OCI-LY7 (cell line): ENCODE data around the gene KIAA1217. TPM values are rescaled to one million over a fixed set of nuclear protein-coding genes. Genes with fewer than 3 reads are reported as not detected.

ENCODE experiments used
- BruUV-seq: library from RNA; stranded (reverse); fragments of 400-500 nt; replicated peaks from 2 replicates; lab custom pipeline; 2021; lab: Mats Ljungman, UMichigan
- CTCF ChIA-PET: fragments of 300-600 bp; sonication (Branson Sonifier 250); formaldehyde crosslinking; loops from one replicate; lab custom pipeline; 2022; ENCODE audit warnings: antibody characterized with exemption; ENCODE audit not compliant: unreplicated experiment; lab: Charles Lee
- POLR2A ChIA-PET: fragments of 300-600 bp; sonication (Branson Sonifier 250); formaldehyde crosslinking; loops from one replicate; lab custom pipeline; 2022; ENCODE audit warnings: antibody characterized with exemption; lab: Charles Lee
- DNase-seq: peaks from one replicate; pipeline ENCODE4 v3.0.0-alpha.2; 2015; ENCODE audit warnings: low spot score
- H2AFZ ChIP-seq: fragments of 200-600 bp; sonication (generic), shearing (Covaris generic); 2 replicates; pipeline ENCODE4 v1.6.1; 2014; ENCODE audit warnings: mild to moderate bottlenecking, antibody characterized with exemption, low read length, moderate library complexity
- H3K27ac ChIP-seq: fragments of 200-600 bp; sonication (generic); 2 replicates; pipeline ENCODE4 v1.5.1; 2014; ENCODE audit warnings: mixed run types, low read depth, mild to moderate bottlenecking, moderate library complexity, low read length, inconsistent platforms; ENCODE audit not compliant: poor library complexity, severe bottlenecking
- H3K36me3 ChIP-seq: fragments of 200-600 bp; sonication (generic); 2 replicates; pipeline ENCODE4 v1.6.1; 2014; ENCODE audit warnings: mild to moderate bottlenecking, antibody characterized with exemption, low read length, moderate library complexity, mixed read lengths; ENCODE audit not compliant: insufficient read depth
- H3K4me1 ChIP-seq: fragments of 200-600 bp; sonication (generic); 2 replicates; pipeline ENCODE4 v1.5.1; 2014; ENCODE audit warnings: mild to moderate bottlenecking, low read length; ENCODE audit not compliant: insufficient read depth, poor library complexity, severe bottlenecking
- H3K4me2 ChIP-seq: fragments of 200-600 bp; sonication (generic); 2 replicates; pipeline ENCODE4 v1.6.1; 2014; ENCODE audit warnings: mild to moderate bottlenecking, low read length
- H3K4me3 ChIP-seq: fragments of 200-600 bp; sonication (generic); 2 replicates; pipeline ENCODE4 v1.5.1; 2014; ENCODE audit warnings: mild to moderate bottlenecking, low read depth, low read length; ENCODE audit not compliant: poor library complexity, severe bottlenecking
- H3K79me2 ChIP-seq: fragments of 200-600 bp; sonication (generic); 2 replicates; pipeline ENCODE4 v1.6.1; 2016; ENCODE audit warnings: low read depth, mild to moderate bottlenecking, low read length, moderate library complexity, mixed read lengths; ENCODE audit not compliant: insufficient read depth
- H3K9me2 ChIP-seq: fragments of 200-600 bp; sonication (generic); 2 replicates; pipeline ENCODE4 v1.6.1; 2016; ENCODE audit warnings: mild to moderate bottlenecking, low read length, mixed read lengths; ENCODE audit not compliant: insufficient read depth
- H3K9me3 ChIP-seq: fragments of 200-600 bp; sonication (generic); 2 replicates; pipeline ENCODE4 v1.6.1; 2014; ENCODE audit warnings: mild to moderate bottlenecking, mixed run types, low read length, mixed read lengths
- H4K20me1 ChIP-seq: fragments of 200-600 bp; sonication (generic); 2 replicates; pipeline ENCODE4 v1.6.1; 2014; ENCODE audit warnings: mild to moderate bottlenecking, antibody characterized with exemption, low read length, moderate library complexity, mixed read lengths; ENCODE audit not compliant: insufficient read depth
- EZH2phosphoT487 ChIP-seq: fragments of 200-600 bp; sonication (generic); IDR thresholded peaks from 2 replicates; pipeline ENCODE4 v1.6.1; 2018; ENCODE audit warnings: low read depth, borderline replicate concordance, mild to moderate bottlenecking, mixed run types, antibody characterized with exemption, low read length, moderate library complexity, mixed read lengths
- intact Hi-C: fragments of 100-400 bp; cut with micrococcal nuclease; formaldehyde crosslinking; loops from one replicate; pipeline ENCODE4 v1.10.0; 2022; ENCODE audit not compliant: unreplicated experiment
- total RNA-seq, 2 experiments: library from RNA; depleted of rRNA in 1 of 2; stranded (reverse); fragments of >200 nt in 1 of 2; shearing (Covaris generic) in 1 of 2; gene quantifications; 2 replicates each; pipeline ENCODE4 v1.2.3, GENCODE V29; 2014 to 2022
- TF ChIP-seq, protein P1 (sequence below): fragments of 200-600 bp; sonication (generic); conservative IDR thresholded peaks from 2 replicates; pipeline ENCODE4 v1.5.1; 2014; ENCODE audit warnings: mild to moderate bottlenecking, antibody characterized with exemption, low read length, moderate library complexity, mixed read lengths

The KIAA1217 gene
- total RNA-seq, 2 experiments from 2014 or later, result not detected

DNA sequence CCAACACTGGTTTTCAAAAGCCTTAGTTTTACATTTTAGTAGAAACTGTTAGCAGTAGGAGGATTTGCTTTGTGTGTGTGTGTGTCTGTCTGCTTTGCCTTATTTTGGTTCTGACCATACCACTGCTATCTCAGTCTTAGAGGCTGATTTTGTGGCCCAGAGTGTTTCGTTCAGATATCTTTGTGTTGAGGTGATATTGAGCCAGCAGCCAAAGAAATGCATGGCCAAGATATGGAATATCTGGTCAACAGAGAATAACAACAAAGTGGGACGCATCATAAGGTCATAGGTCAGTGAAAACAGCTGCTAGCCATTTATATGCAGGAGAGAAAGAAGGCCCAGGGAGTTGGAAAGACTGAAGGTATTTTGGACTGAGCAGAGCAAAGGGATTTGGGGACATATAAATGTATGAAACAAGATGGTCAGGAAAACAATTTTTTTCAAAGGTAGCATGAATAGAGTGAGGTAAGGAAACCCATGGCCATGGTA lies 47.7 kb downstream of the KIAA1217 start:
- no peak overlapping the region for H3K4me2 ChIP-seq
- H3K4me1 ChIP-seq, result no peaks in the 10 kb centered on the region
- no peak for TF ChIP-seq EZH2phosphoT487
- TF ChIP-seq, protein P1, sequence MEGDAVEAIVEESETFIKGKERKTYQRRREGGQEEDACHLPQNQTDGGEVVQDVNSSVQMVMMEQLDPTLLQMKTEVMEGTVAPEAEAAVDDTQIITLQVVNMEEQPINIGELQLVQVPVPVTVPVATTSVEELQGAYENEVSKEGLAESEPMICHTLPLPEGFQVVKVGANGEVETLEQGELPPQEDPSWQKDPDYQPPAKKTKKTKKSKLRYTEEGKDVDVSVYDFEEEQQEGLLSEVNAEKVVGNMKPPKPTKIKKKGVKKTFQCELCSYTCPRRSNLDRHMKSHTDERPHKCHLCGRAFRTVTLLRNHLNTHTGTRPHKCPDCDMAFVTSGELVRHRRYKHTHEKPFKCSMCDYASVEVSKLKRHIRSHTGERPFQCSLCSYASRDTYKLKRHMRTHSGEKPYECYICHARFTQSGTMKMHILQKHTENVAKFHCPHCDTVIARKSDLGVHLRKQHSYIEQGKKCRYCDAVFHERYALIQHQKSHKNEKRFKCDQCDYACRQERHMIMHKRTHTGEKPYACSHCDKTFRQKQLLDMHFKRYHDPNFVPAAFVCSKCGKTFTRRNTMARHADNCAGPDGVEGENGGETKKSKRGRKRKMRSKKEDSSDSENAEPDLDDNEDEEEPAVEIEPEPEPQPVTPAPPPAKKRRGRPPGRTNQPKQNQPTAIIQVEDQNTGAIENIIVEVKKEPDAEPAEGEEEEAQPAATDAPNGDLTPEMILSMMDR, result no peak
- ChIA-PET CTCF (no interaction called here), POLR2A (interaction anchor here (1.4 kb wide), 1 partner anchor 8 kb away, joined by 5 read pairs; no protein-coding TSS in a partner anchor)
- no peaks in the 10 kb centered on the region for H3K9me2 ChIP-seq
- no peaks in the 10 kb centered on the region for H3K79me2 ChIP-seq
- H2AFZ ChIP-seq, result no peak overlapping the region
- H4K20me1 ChIP-seq, result no peaks in the 10 kb centered on the region
- no TSS peak for BruUV-seq
- intact Hi-C loops, result no loop called here
- no peak overlapping the region for H3K27ac ChIP-seq
- no peaks in the 10 kb centered on the region for H3K9me3 ChIP-seq
- DNase-seq, result no peak
- H3K36me3 ChIP-seq, result no peaks in the 10 kb centered on the region
- H3K4me3 ChIP-seq, result no peak overlapping the region

DNA sequence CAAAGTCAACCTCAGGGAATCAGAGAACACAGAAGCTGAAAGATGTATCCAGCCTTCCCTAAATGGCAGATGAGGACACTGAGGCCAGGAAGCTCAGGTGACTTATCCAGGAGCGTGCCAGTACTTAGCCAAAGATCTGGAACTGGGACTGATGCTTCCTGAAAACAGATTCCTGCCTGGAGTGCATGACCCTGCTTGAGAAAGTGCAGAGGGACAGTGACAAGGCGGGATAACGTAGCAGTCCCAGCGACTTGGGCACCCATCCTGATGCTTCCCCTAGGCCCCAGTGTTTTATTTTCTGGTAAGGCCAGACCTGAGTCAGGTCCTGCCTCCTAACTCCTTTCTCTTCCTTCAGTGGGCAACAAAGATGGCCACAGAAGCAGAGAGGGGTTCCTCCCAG lies 48.6 kb downstream of the KIAA1217 start:
- no TSS peak for BruUV-seq
- Histone ChIP-seq H3K4me1 (no peaks in the 10 kb centered on the region), H3K79me2 (no peaks in the 10 kb centered on the region), H3K4me2 (no peak overlapping the region), H3K4me3 (no peak overlapping the region), H3K9me3 (no peaks in the 10 kb centered on the region), H3K9me2 (no peaks in the 10 kb centered on the region), H4K20me1 (no peaks in the 10 kb centered on the region), H3K36me3 (no peaks in the 10 kb centered on the region), H3K27ac (no peak overlapping the region), H2AFZ (no peak overlapping the region)
- TF ChIP-seq EZH2phosphoT487, result no peak
- no peak for DNase-seq
- POLR2A ChIA-PET, result interaction anchor here (1.4 kb wide), 1 partner anchor 9 kb away, joined by 5 read pairs; no protein-coding TSS in a partner anchor
- intact Hi-C loops, result no loop called here
- CTCF ChIA-PET, result no interaction called here

DNA sequence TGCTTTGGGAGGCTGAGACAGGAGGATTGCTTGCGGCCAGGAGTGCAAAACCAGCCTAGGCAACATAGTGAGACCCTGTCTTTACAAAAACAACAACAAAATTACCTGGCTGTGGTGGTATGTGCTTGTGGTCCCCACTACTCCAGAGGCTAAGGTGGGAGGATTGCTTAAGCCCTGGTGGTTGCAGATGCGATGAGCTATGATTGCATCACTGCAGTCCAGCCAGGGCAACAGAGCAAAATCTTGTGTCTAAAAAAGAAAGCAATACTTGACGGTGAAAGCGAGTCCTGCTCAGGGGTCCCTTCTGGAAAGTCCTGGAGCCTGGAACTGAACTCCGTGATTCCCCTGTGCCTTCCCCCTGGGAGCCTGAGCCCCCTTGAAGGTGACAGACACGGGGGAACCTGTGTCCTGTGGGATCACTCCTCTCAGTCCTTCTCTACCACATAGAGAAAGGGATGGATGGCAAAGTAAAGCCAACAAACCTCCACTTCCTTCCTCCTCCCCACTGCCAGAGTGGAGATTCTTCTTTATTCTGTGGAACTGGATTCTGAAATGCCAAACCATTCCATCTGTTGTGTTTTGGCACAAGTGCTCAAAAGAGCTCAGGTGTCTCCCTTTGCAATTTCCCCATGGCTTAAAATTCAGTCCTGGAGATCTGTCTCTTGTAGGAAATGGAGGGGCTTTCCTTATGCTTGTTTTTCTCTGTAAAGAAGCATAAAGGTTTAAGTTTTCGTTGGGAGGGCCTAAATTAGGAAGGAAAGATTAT lies 50.6 kb downstream of the KIAA1217 start:
- POLR2A ChIA-PET, result interaction anchor here (0.6 to 2.1 kb wide), 2 partner anchors 11 to 17 kb away, joined by 3 to 4 read pairs; no protein-coding TSS in a partner anchor
- TF ChIP-seq, protein P1, result no peak
- no peak for TF ChIP-seq EZH2phosphoT487
- DNase-seq, result no peak
- Histone ChIP-seq H2AFZ (no peak overlapping the region), H3K27ac (no peak overlapping the region), H3K4me1 (no peaks in the 10 kb centered on the region), H3K79me2 (no peaks in the 10 kb centered on the region), H3K9me2 (no peaks in the 10 kb centered on the region), H4K20me1 (no peaks in the 10 kb centered on the region), H3K4me2 (no peak overlapping the region), H3K36me3 (no peaks in the 10 kb centered on the region), H3K9me3 (no peaks in the 10 kb centered on the region), H3K4me3 (no peak overlapping the region)
- intact Hi-C loops, result no loop called here
- BruUV-seq, result no TSS peak
- CTCF ChIA-PET, result no interaction called here
